GM12878 (cell line): ENCODE data around the gene ARL10.

Experiments used
- BCL11A ChIP-seq: IDR thresholded peaks from 2 replicates; pipeline ENCODE4 v1.6.1; 2011; ENCODE audit warnings: low read depth, low read length
- CTCF ChIP-seq, 3 experiments: IDR thresholded peaks in 2 of 3; conservative IDR thresholded peaks in 1 of 3; 2 replicates each; pipeline ENCODE4 v1.5.1; 2011; ENCODE audit warnings: low read depth in 3 of 3, low read length in 3 of 3, mild to moderate bottlenecking in 3 of 3, control low read depth in 2 of 3, moderate library complexity in 2 of 3, inconsistent platforms in 1 of 3, mixed read lengths in 1 of 3; ENCODE audit not compliant: control insufficient read depth in 2 of 3, insufficient read depth in 1 of 3; ENCODE audit errors: extremely low read depth in 1 of 3
- EED ChIP-seq: sonication (generic); IDR thresholded peaks from 2 replicates; pipeline ENCODE4 v1.6.1; 2016; ENCODE audit warnings: antibody characterized with exemption, low read depth
- HDAC6 ChIP-seq: fragments of 200-600 bp; sonication (generic); IDR thresholded peaks from one replicate; pipeline ENCODE4 v1.8.0; 2017; ENCODE audit warnings: antibody characterized with exemption; ENCODE audit not compliant: unreplicated experiment
- MEF2A ChIP-seq: IDR thresholded peaks from 2 replicates; pipeline ENCODE4 v1.6.1; 2011; ENCODE audit warnings: low read depth, mild to moderate bottlenecking, low read length, moderate library complexity; ENCODE audit not compliant: insufficient read depth
- SIN3A ChIP-seq: IDR thresholded peaks from 2 replicates; pipeline ENCODE4 v1.6.1; 2012; ENCODE audit warnings: low read depth, low read length, improper control_type of control experiment
- SMC3 ChIP-seq: IDR thresholded peaks from 2 replicates; pipeline ENCODE4 v1.6.1; 2011; ENCODE audit warnings: low read length, improper control_type of control experiment, borderline replicate concordance
- YY1 ChIP-seq: IDR thresholded peaks from 2 replicates; pipeline ENCODE4 v1.6.1; 2011; ENCODE audit warnings: low read depth, mild to moderate bottlenecking, low read length

- TF ChIP-seq MEF2A (no peak), CTCF (IDR thresholded peaks at IDR 0.05 in 2 of 3, conservative IDR thresholded peaks at IDR 0.05 in 1 of 3; ENCODE audit: control insufficient read depth in 2 of 3, extremely low read depth in 1 of 3, insufficient read depth in 1 of 3, low read depth in 3 of 3, low read length in 3 of 3) (no peak), EED (no peak), BCL11A (no peak), YY1 (no peak), SMC3 (no peak), SIN3A (no peak), HDAC6 (no peak)
Observed at GRCh38 chr5:176397736-176398420, 32.6 kb downstream of the ARL10 start.
